Neural cell (in vitro differentiated cells): ENCODE data around the gene TMEM187. TPM values are rescaled to one million over a fixed set of nuclear protein-coding genes. Genes with fewer than 3 reads are reported as not detected.

Experiments
- H2AFZ ChIP-seq: fragments of 200-600, 300-800 bp; sonication (generic), shearing (Covaris generic); 2 replicates; pipeline ENCODE4 v1.6.0; 2014; ENCODE audit warnings: low read depth, mild to moderate bottlenecking, antibody characterized with exemption, low read length, moderate library complexity
- H3F3A ChIP-seq: fragments of 200-600 bp; shearing (Covaris generic); 2 replicates; pipeline ENCODE4 v1.6.1; 2016; ENCODE audit warnings: mild to moderate bottlenecking, moderate library complexity, mixed read lengths, antibody characterized with exemption, low read length; ENCODE audit not compliant: insufficient read depth, poor library complexity, severe bottlenecking
- H3K27ac ChIP-seq: fragments of 200-600, 300-800 bp; sonication (generic), shearing (Covaris generic); 2 replicates; pipeline ENCODE4 v1.5.1; 2014; ENCODE audit warnings: mild to moderate bottlenecking, low read length, moderate library complexity
- H3K27me3 ChIP-seq: fragments of 300-800, 200-600 bp; sonication (generic), shearing (Covaris generic); 2 replicates; pipeline ENCODE4 v1.6.0; 2014; ENCODE audit warnings: mild to moderate bottlenecking, low read depth, low read length, moderate library complexity; ENCODE audit not compliant: insufficient read depth
- H3K36me3 ChIP-seq: fragments of 300-800, 200-600 bp; sonication (generic), shearing (Covaris generic); 2 replicates; pipeline ENCODE4 v1.5.1; 2014; ENCODE audit warnings: mild to moderate bottlenecking, antibody characterized with exemption, low read length, moderate library complexity; ENCODE audit not compliant: insufficient read depth
- H3K4me2 ChIP-seq: fragments of 300-800, 200-600 bp; sonication (generic), shearing (Covaris generic); 2 replicates; pipeline ENCODE4 v1.6.0; 2014; ENCODE audit warnings: mild to moderate bottlenecking, low read length
- H3K4me3 ChIP-seq: fragments of 300-800, 200-600 bp; sonication (generic), shearing (Covaris generic); 2 replicates; pipeline ENCODE4 v1.5.1; 2014; ENCODE audit warnings: mild to moderate bottlenecking, low read length, moderate library complexity
- H3K79me2 ChIP-seq: fragments of 200-600 bp; shearing (Covaris generic); replicated peaks from 2 replicates; pipeline ENCODE4 v1.6.0; 2014; ENCODE audit warnings: mild to moderate bottlenecking, low read length, moderate library complexity; ENCODE audit not compliant: insufficient read depth
- H3K9ac ChIP-seq: fragments of 300-800, 200-600 bp; sonication (generic), shearing (Covaris generic); 2 replicates; pipeline ENCODE4 v1.6.1; 2016; ENCODE audit warnings: mild to moderate bottlenecking, low read length, mixed read lengths
- H3K9me2 ChIP-seq: fragments of 200-600 bp; shearing (Covaris generic); 2 replicates; pipeline ENCODE4 v1.6.1; 2016; ENCODE audit warnings: mild to moderate bottlenecking, low read length, mixed read lengths; ENCODE audit not compliant: insufficient read depth
- H3K9me3 ChIP-seq: fragments of 200-600, 300-800 bp; sonication (generic), shearing (Covaris generic); 2 replicates; pipeline ENCODE4 v1.6.1; 2016; ENCODE audit warnings: mild to moderate bottlenecking, mixed run types, low read length, moderate library complexity, mixed read lengths
- H4K20me1 ChIP-seq: fragments of 200-600 bp; shearing (Covaris generic); 2 replicates; pipeline ENCODE4 v1.6.1; 2016; ENCODE audit warnings: mild to moderate bottlenecking, mixed run types; ENCODE audit not compliant: insufficient read depth
- EP300 ChIP-seq: fragments of 450-650 bp; conservative IDR thresholded peaks from 2 replicates; pipeline ENCODE4 v1.6.1; 2014; ENCODE audit warnings: antibody characterized with exemption, mild to moderate bottlenecking, moderate library complexity; ENCODE audit not compliant: poor library complexity, severe bottlenecking
- EZH2 ChIP-seq: fragments of 200-600, 300-800 bp; shearing (Covaris generic), sonication (generic); IDR thresholded peaks from 2 replicates; pipeline ENCODE4 v1.6.1; 2014; ENCODE audit warnings: antibody characterized with exemption, low read length, borderline replicate concordance, mild to moderate bottlenecking; ENCODE audit not compliant: insufficient read depth, poor library complexity, severe bottlenecking
- MXI1 ChIP-seq: fragments of 450-650 bp; conservative IDR thresholded peaks from 2 replicates; pipeline ENCODE4 v1.6.1; 2014; ENCODE audit warnings: antibody characterized with exemption, mild to moderate bottlenecking; ENCODE audit not compliant: poor library complexity, severe bottlenecking
- POLR2AphosphoS5 ChIP-seq: IDR thresholded peaks from 2 replicates; pipeline ENCODE4 v1.6.1; 2012
- RAD21 ChIP-seq: fragments of 450-650 bp; conservative IDR thresholded peaks from 2 replicates; pipeline ENCODE4 v1.6.1; 2014; ENCODE audit warnings: antibody characterized with exemption, mild to moderate bottlenecking, moderate library complexity
- SMC3 ChIP-seq: fragments of 450-650 bp; conservative IDR thresholded peaks from 2 replicates; pipeline ENCODE4 v1.6.1; 2014; ENCODE audit warnings: antibody characterized with exemption, mild to moderate bottlenecking, moderate library complexity; ENCODE audit not compliant: poor library complexity
- TAF1 ChIP-seq: IDR thresholded peaks from 2 replicates; pipeline ENCODE4 v1.6.1; 2012; ENCODE audit warnings: low read depth
- polyA plus RNA-seq: library from polyadenylated mRNA; depleted of rRNA; stranded (reverse); fragments of >200 nt; gene quantifications from 2 replicates; pipeline ENCODE4 v1.2.3, GENCODE V29; 2014
- TF ChIP-seq, protein P1 (sequence below): fragments of 450-650 bp; IDR thresholded peaks from 2 replicates; pipeline ENCODE4 v1.5.1; 2014; ENCODE audit warnings: antibody characterized with exemption, mild to moderate bottlenecking, moderate library complexity; ENCODE audit not compliant: poor library complexity, severe bottlenecking
- TF ChIP-seq, protein P2 (sequence below): IDR thresholded peaks from 2 replicates; pipeline ENCODE4 v1.6.1; 2012; ENCODE audit warnings: borderline replicate concordance

The TMEM187 gene
- polyA plus RNA-seq, 1 donor from 2014 or later: 5.2 TPM

DNA sequence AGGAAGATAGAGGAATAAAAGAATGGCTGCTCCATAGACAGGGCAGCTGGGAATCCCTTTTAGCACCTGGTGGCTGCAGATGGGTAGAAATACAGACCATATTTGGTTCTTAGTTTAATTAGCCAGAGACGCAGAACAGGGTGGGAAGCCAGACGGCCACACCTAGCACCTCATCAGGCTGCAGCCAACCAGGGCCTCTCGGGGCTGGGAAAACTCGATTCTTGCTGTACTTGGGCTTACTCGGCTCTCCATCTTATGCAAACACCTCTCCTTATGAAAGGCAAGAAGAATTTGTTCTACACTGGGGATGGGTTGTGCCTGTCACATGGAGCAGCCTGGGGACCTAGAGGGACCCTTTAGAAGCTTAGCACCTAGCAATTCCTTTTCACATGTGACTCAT, 27.5 kb downstream of the TMEM187 start:
- Histone ChIP-seq H3K4me3 (no peak overlapping the region), H3K9me3 (no peaks in the 10 kb centered on the region), H3K9me2 (no peaks in the 10 kb centered on the region), H3K36me3 (no peaks in the 10 kb centered on the region), H3F3A (no peaks in the 10 kb centered on the region), H3K27me3 (no peaks in the 10 kb centered on the region), H3K4me2 (no peak overlapping the region), H3K79me2 (no peaks in the 10 kb centered on the region), H4K20me1 (no peaks in the 10 kb centered on the region), H3K27ac (no peak overlapping the region), H3K9ac (no peak overlapping the region), H2AFZ (no peak overlapping the region)
- TF ChIP-seq TAF1: no peak
- TF ChIP-seq, protein P1, sequence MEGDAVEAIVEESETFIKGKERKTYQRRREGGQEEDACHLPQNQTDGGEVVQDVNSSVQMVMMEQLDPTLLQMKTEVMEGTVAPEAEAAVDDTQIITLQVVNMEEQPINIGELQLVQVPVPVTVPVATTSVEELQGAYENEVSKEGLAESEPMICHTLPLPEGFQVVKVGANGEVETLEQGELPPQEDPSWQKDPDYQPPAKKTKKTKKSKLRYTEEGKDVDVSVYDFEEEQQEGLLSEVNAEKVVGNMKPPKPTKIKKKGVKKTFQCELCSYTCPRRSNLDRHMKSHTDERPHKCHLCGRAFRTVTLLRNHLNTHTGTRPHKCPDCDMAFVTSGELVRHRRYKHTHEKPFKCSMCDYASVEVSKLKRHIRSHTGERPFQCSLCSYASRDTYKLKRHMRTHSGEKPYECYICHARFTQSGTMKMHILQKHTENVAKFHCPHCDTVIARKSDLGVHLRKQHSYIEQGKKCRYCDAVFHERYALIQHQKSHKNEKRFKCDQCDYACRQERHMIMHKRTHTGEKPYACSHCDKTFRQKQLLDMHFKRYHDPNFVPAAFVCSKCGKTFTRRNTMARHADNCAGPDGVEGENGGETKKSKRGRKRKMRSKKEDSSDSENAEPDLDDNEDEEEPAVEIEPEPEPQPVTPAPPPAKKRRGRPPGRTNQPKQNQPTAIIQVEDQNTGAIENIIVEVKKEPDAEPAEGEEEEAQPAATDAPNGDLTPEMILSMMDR: no peak
- TF ChIP-seq MXI1: no peak
- TF ChIP-seq, protein P2, sequence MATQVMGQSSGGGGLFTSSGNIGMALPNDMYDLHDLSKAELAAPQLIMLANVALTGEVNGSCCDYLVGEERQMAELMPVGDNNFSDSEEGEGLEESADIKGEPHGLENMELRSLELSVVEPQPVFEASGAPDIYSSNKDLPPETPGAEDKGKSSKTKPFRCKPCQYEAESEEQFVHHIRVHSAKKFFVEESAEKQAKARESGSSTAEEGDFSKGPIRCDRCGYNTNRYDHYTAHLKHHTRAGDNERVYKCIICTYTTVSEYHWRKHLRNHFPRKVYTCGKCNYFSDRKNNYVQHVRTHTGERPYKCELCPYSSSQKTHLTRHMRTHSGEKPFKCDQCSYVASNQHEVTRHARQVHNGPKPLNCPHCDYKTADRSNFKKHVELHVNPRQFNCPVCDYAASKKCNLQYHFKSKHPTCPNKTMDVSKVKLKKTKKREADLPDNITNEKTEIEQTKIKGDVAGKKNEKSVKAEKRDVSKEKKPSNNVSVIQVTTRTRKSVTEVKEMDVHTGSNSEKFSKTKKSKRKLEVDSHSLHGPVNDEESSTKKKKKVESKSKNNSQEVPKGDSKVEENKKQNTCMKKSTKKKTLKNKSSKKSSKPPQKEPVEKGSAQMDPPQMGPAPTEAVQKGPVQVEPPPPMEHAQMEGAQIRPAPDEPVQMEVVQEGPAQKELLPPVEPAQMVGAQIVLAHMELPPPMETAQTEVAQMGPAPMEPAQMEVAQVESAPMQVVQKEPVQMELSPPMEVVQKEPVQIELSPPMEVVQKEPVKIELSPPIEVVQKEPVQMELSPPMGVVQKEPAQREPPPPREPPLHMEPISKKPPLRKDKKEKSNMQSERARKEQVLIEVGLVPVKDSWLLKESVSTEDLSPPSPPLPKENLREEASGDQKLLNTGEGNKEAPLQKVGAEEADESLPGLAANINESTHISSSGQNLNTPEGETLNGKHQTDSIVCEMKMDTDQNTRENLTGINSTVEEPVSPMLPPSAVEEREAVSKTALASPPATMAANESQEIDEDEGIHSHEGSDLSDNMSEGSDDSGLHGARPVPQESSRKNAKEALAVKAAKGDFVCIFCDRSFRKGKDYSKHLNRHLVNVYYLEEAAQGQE: no peak
- no peak for TF ChIP-seq EZH2
- no peak for TF ChIP-seq POLR2AphosphoS5
- TF ChIP-seq SMC3: no peak
- TF ChIP-seq EP300: no peak
- no peak for TF ChIP-seq RAD21

DNA sequence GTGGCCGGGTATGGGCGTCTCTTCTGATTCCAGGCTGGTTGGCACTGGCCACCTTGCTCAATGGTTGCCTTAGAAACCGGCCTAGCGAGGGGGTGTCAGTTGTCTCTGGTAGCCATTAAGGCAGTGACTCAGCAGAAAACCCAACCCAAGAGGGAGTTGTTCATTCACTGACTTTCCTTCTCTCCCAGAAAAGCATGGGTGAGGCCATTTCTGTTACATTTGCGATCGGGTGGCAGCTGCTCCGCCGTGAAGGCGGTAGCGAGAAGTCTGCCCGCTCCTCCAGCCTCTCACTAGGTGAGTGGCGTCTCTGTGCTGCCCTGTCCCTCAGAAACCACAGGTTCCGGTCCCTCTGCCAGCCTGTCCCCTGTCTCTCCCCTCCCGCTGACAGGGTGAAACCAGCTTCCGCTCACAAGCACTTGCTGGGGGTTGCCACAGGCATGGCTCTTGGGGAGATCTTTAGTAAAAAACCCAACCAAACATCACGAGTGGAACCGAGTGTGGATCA, 29.7 kb downstream of the TMEM187 start:
- no peak overlapping the region for H3K4me2 ChIP-seq
- no peak overlapping the region for H3K27ac ChIP-seq
- no peak overlapping the region for H3K4me3 ChIP-seq
- no peaks in the 10 kb centered on the region for H3K27me3 ChIP-seq
- no peaks in the 10 kb centered on the region for H3K9me3 ChIP-seq
- no peaks in the 10 kb centered on the region for H4K20me1 ChIP-seq
- H3K9me2 ChIP-seq: no peaks in the 10 kb centered on the region
- no peak overlapping the region for H2AFZ ChIP-seq
- H3K79me2 ChIP-seq: no peaks in the 10 kb centered on the region
- H3K36me3 ChIP-seq: no peaks in the 10 kb centered on the region
- TF ChIP-seq TAF1: no peak
- TF ChIP-seq SMC3: no peak
- TF ChIP-seq, protein P1: no peak
- TF ChIP-seq EZH2: no peak
- TF ChIP-seq POLR2AphosphoS5: no peak
- no peak for TF ChIP-seq RAD21
- no peak for TF ChIP-seq EP300
- TF ChIP-seq, protein P2: no peak
- TF ChIP-seq MXI1: no peak
- H3K9ac ChIP-seq: no peak overlapping the region
- H3F3A ChIP-seq: no peaks in the 10 kb centered on the region
